Endothelial cell of umbilical vein (primary cell): ENCODE results near the gene UROC1. TPM values are rescaled to one million over a fixed set of nuclear protein-coding genes. Genes with fewer than 3 reads are reported as not detected.

ENCODE experiments used
- BruUV-seq: library from RNA; stranded (reverse); fragments of 400-500 nt; replicated peaks from 2 replicates; lab custom pipeline; 2021; lab: Mats Ljungman, UMichigan
- CTCF ChIA-PET: fragments of 300-600, 350-600 bp; sonication (Branson Sonifier 250); formaldehyde crosslinking; loops from one replicate; lab custom pipeline; 2021; ENCODE audit warnings: antibody characterized with exemption, inconsistent platforms; lab: Charles Lee
- POLR2A ChIA-PET: fragments of 300-600, 350-600 bp; sonication (Branson Sonifier 250); formaldehyde crosslinking; loops from one replicate; lab custom pipeline; 2021; ENCODE audit warnings: antibody characterized with exemption, inconsistent platforms; lab: Charles Lee
- DNase-seq: peaks from one replicate; pipeline ENCODE4 v3.0.0-alpha.2; 2011; ENCODE audit warnings: low read depth, low spot score
- FAIRE-seq: peaks from 2 replicates; lab custom pipeline; 2011; peaks lifted over from hg19 to GRCh38; lab: Jason Lieb, UNC
- H2AFZ ChIP-seq: 2 replicates; pipeline ENCODE4 v1.6.0; 2012; ENCODE audit warnings: low read depth, low read length, control low read depth, inconsistent platforms
- H3K27ac ChIP-seq: 2 replicates; pipeline ENCODE4 v1.5.1; 2011; ENCODE audit warnings: low read depth, mild to moderate bottlenecking, control low read depth, low read length, moderate library complexity; ENCODE audit not compliant: insufficient read depth
- H3K27me3 ChIP-seq, 2 experiments: 2 replicates each; pipeline versions ENCODE4 v1.6.0 to v1.6.1; 2011; ENCODE audit warnings: low read length in 2 of 2, mixed read lengths in 1 of 2; ENCODE audit not compliant: control insufficient read depth in 2 of 2, insufficient read depth in 2 of 2
- H3K36me3 ChIP-seq, 2 experiments: 2 replicates in 1 of 2; 3 replicates in 1 of 2; pipeline ENCODE4 v1.5.1; 2011; ENCODE audit warnings: low read length in 2 of 2, mild to moderate bottlenecking in 1 of 2, moderate library complexity in 1 of 2; ENCODE audit not compliant: control insufficient read depth in 2 of 2, insufficient read depth in 2 of 2; ENCODE audit errors: extremely low read depth in 1 of 2
- H3K4me1 ChIP-seq: 3 replicates; pipeline ENCODE4 v1.5.1; 2011; ENCODE audit warnings: mild to moderate bottlenecking, low read length; ENCODE audit not compliant: control insufficient read depth, insufficient read depth; ENCODE audit errors: extremely low read depth
- H3K4me2 ChIP-seq: 2 replicates; pipeline ENCODE4 v1.6.1; 2011; ENCODE audit warnings: low read length, control low read depth, mixed read lengths; ENCODE audit not compliant: insufficient read depth
- H3K4me3 ChIP-seq, 3 experiments: fragments of 200-600 bp in 1 of 3; sonication (generic), shearing (Covaris generic) in 1 of 3; replicated peaks in 1 of 3; 2 replicates each; pipeline ENCODE4 v1.5.1; 2011 to 2016; ENCODE audit warnings: control low read depth in 3 of 3, low read length in 3 of 3, mild to moderate bottlenecking in 2 of 3, inconsistent platforms in 1 of 3, low read depth in 1 of 3, moderate library complexity in 1 of 3; ENCODE audit not compliant: insufficient read depth in 1 of 3
- H3K79me2 ChIP-seq: 2 replicates; pipeline ENCODE4 v1.6.0; 2012; ENCODE audit warnings: low read length, inconsistent platforms; ENCODE audit not compliant: control insufficient read depth, insufficient read depth
- H3K9ac ChIP-seq: replicated peaks from 2 replicates; pipeline ENCODE3; 2011; ENCODE audit warnings: low read length, control low read depth; ENCODE audit not compliant: insufficient read depth; ENCODE audit errors: extremely low read depth
- H3K9me1 ChIP-seq: replicated peaks from 3 replicates; pipeline ENCODE4 v1.6.0; 2011; ENCODE audit warnings: mild to moderate bottlenecking, low read length; ENCODE audit not compliant: control insufficient read depth, insufficient read depth; ENCODE audit errors: extremely low read depth
- H3K9me3 ChIP-seq: replicated peaks from 2 replicates; pipeline ENCODE4 v1.5.1; 2012; ENCODE audit warnings: low read length, inconsistent platforms; ENCODE audit not compliant: control insufficient read depth, insufficient read depth
- H4K20me1 ChIP-seq: replicated peaks from 2 replicates; pipeline ENCODE3; 2011; ENCODE audit warnings: mild to moderate bottlenecking, low read length; ENCODE audit not compliant: control insufficient read depth, insufficient read depth; ENCODE audit errors: extremely low read depth
- EZH2 ChIP-seq: IDR thresholded peaks from 2 replicates; pipeline ENCODE4 v1.6.1; 2012; ENCODE audit warnings: borderline replicate concordance, low read depth, mild to moderate bottlenecking, moderate library complexity, low read length, inconsistent platforms; ENCODE audit not compliant: severe bottlenecking
- FOS ChIP-seq: IDR thresholded peaks from 2 replicates; pipeline ENCODE4 v1.6.1; 2011; ENCODE audit warnings: mild to moderate bottlenecking, low read length, moderate library complexity, borderline replicate concordance; ENCODE audit not compliant: insufficient read depth
- GATA2 ChIP-seq: IDR thresholded peaks from 2 replicates; pipeline ENCODE4 v1.7.0; 2011; ENCODE audit warnings: low read depth, mild to moderate bottlenecking, moderate library complexity, mixed read lengths, low read length; ENCODE audit not compliant: insufficient read length, insufficient read depth
- MAX ChIP-seq: IDR thresholded peaks from 2 replicates; pipeline ENCODE4 v1.6.1; 2011; ENCODE audit not compliant: insufficient read depth, insufficient read length
- MYC ChIP-seq: IDR thresholded peaks from one replicate; pipeline ENCODE4 v1.6.1; 2011; ENCODE audit warnings: mild to moderate bottlenecking, low read depth, low read length
- POLR2A ChIP-seq: IDR thresholded peaks from 2 replicates; pipeline ENCODE4 v1.6.1; 2012; ENCODE audit warnings: low read depth, mild to moderate bottlenecking, control low read depth, low read length
- POLR2AphosphoS5 ChIP-seq: IDR thresholded peaks from 2 replicates; pipeline ENCODE4 v1.6.1; 2012; ENCODE audit warnings: low read depth, mild to moderate bottlenecking, control low read depth, low read length, moderate library complexity; ENCODE audit not compliant: insufficient read depth
- dilution Hi-C: fragments of 300-500 bp; cut with MboI; formaldehyde crosslinking; loops from one replicate; pipeline ENCODE4 v1.15.0; 2019; ENCODE audit warnings: low sequenced_read_pairs; ENCODE audit not compliant: extremely low pct_ligation_motif_present
- intact Hi-C: fragments of 100-400 bp; cut with micrococcal nuclease; formaldehyde crosslinking; loops from one replicate; pipeline ENCODE4 v1.10.0; 2022
- polyA plus RNA-seq, 4 experiments: library from polyadenylated mRNA; depleted of rRNA in 3 of 4; stranded (reverse) in 3 of 4; unstranded in 1 of 4; fragments of >200 nt; gene quantifications; 2 replicates each; pipeline versions ENCODE4 v1.2.1 to v1.2.3, GENCODE V29; 2011 to 2012; ENCODE audit warnings: missing spikeins in 1 of 4
- total RNA-seq: library from RNA; stranded (reverse); gene quantifications from 2 replicates; pipeline ENCODE4 v1.2.3, GENCODE V29; 2021
- TF ChIP-seq, protein P1 (sequence below), 2 donors: IDR thresholded peaks; 1 replicate in 1 of 2; 2 replicates in 1 of 2; pipeline ENCODE4 v1.5.1; 2011; ENCODE audit warnings: low read length in 2 of 2, mild to moderate bottlenecking in 2 of 2, moderate library complexity in 2 of 2, control low read depth in 1 of 2, inconsistent platforms in 1 of 2, low read depth in 1 of 2; ENCODE audit not compliant: insufficient read depth in 1 of 2; ENCODE audit errors: extremely low read depth in 1 of 2

UROC1 gene
- total and polyA plus RNA-seq, 2 donors (not counting 3 experiments of a cell fraction or from before 2014, with no cell fraction given) = not detected

DNA sequence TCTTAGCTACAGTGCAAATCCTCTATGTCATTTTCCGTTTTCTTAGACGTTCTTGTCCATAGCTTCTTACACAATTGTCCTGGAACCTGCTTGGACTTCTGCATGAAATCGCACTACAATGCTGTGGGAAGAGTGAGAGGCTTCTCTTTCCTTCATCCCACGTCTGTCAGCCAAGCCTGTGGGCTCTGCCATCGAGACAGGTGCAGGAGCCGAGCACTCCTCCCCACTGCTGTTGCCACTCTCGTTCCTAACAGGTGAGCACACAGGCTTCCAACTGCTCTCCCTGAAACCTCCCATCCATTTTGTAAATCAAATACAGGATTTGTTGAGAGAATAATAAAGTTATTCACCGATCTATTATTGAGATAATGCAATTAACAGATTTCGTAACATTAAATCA lies 65.4 kb downstream of the UROC1 start:
- H2AFZ ChIP-seq = no peak overlapping the region
- FAIRE-seq = no peak
- H3K79me2 ChIP-seq = peaks cover 3% of the 10 kb centered on the region
- TF ChIP-seq GATA2 (no peak), FOS (no peak), EZH2 (no peak), MAX (no peak), POLR2A (no peak), POLR2AphosphoS5 (no peak), MYC (no peak)
- TF ChIP-seq, protein P1, sequence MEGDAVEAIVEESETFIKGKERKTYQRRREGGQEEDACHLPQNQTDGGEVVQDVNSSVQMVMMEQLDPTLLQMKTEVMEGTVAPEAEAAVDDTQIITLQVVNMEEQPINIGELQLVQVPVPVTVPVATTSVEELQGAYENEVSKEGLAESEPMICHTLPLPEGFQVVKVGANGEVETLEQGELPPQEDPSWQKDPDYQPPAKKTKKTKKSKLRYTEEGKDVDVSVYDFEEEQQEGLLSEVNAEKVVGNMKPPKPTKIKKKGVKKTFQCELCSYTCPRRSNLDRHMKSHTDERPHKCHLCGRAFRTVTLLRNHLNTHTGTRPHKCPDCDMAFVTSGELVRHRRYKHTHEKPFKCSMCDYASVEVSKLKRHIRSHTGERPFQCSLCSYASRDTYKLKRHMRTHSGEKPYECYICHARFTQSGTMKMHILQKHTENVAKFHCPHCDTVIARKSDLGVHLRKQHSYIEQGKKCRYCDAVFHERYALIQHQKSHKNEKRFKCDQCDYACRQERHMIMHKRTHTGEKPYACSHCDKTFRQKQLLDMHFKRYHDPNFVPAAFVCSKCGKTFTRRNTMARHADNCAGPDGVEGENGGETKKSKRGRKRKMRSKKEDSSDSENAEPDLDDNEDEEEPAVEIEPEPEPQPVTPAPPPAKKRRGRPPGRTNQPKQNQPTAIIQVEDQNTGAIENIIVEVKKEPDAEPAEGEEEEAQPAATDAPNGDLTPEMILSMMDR (IDR thresholded peaks at IDR 0.05; ENCODE audit: extremely low read depth in 1 of 2, insufficient read depth in 1 of 2, low read depth in 1 of 2, low read length in 2 of 2) = no peak
- no peak overlapping the region for H3K27ac ChIP-seq
- no peaks in the 10 kb centered on the region for H3K9me1 ChIP-seq
- H3K9ac ChIP-seq = no peak overlapping the region
- ChIA-PET CTCF (interaction anchor here (1.1 kb wide), 1 partner anchor 13 kb away, joined by 3 read pairs; no protein-coding TSS in a partner anchor), POLR2A (no interaction called here)
- no peaks in the 10 kb centered on the region for H3K9me3 ChIP-seq
- H3K36me3 ChIP-seq = peaks cover 3 to 24% of the 10 kb centered on the region in 2 experiments
- no peaks in the 10 kb centered on the region for H3K27me3 ChIP-seq
- H4K20me1 ChIP-seq = no peaks in the 10 kb centered on the region
- dilution Hi-C loops = no loop called here
- no TSS peak for BruUV-seq
- intact Hi-C loops = no loop called here
- no peak overlapping the region for H3K4me2 ChIP-seq
- no peaks in the 10 kb centered on the region for H3K4me1 ChIP-seq
- no peak for DNase-seq
- no peak overlapping the region for H3K4me3 ChIP-seq
